Measurements from ENCODE around the gene CSN2.

Gene CSN2
- 0 reads per million in 2 donors for total RNA-seq

DNA sequence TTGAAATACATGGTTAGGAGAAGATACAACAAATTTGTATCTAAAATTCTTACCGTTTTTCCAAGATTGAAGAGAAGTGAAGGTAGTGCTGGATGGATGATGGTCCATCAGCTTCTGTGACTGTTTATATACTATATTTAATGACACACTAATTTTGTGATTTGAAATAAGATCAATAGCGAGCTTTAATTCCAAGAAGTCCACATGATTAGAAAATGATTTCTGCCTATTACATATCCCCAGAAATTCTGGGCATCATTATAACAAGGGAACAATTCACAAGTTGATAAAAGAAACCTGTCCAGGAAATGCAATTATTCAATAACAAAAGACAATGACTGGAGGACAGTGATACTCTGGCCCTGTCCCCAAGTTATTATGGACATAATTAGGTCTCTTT, at the start of gene CSN2:
TSS of gene CSN2 (minus strand) at position 101 of the 400 bp plus-strand sequence. CDS start 4,733 bp downstream, outside the sequence.
- no peak for DNase-seq

DNA sequence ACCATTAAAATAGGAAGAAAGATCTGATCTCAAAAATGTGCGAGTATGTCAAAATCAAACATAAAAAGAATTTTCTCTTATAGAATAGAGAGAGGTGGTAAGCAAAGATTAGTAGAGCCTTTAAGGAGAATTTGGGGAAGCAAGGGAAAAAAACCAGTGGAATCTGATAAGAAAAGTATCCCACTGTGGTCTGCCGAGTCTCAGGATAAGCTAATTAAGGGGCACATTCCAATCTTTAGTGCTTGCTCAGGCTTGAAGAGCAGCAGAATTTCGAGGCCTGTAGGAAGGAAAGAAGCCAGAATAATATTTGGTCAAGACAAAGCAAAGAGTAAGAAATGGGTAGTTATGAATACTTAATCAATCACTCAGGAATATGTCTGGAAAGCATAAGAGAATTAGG, 43.2 kb upstream of the CSN2 start:
- no peak for DNase-seq

DNA sequence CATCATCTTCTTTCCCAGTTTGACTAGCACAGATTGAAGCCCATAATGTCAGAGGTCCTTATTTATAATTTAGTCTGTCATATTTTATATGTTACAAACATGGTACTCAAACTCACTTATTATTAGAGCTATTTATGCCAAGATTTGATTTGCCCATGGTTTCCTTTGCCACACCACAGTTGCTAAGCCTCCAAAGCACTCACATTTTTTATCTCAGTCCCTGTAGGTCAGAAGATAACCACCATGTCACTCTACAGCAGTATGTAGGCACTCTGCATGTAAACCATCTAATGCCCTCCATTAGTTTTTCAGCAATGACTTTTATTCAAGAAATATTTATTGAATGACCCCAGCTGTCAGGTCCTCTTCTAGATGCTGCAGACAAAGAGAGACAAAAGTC, 37.0 kb upstream of the CSN2 start:
- DNase-seq = no peak

- no peak for DNase-seq
Measured at GRCh38 chr4:70000711-70001110, 35.2 kb upstream of the CSN2 start.

DNA sequence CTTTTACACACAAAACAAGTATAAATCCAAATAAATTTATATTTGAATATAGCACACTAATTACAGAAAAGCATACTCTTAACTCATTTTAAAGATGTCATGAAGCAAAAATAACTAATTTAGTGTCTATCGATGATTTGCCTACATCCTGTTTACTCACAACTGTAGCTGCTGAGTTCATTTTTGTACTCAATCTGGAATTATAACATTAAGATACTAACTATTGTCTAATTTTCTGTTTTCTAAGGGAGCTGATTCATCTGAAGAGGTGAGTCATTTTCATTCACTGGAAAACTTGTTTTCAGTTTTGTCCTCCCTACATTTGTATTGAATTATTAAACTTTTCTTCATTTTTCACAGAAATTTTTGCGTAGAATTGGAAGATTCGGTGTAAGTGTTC, 33.9 kb upstream of the CSN2 start:
- DNase-seq = no peak

GRCh38 chr4:69995526-69996016, 30.0 kb upstream of the CSN2 start, which contains the start of gene STATH:
Gene STATH, plus strand, starts transcription at chr4:69995966. Its CDS starts 2,472 bp downstream, at chr4:69998438.
- DNase-seq = no peak

- DNase-seq = no peak
Measured at GRCh38 chr4:69994782-69995181, 29.3 kb upstream of the CSN2 start.

DNA sequence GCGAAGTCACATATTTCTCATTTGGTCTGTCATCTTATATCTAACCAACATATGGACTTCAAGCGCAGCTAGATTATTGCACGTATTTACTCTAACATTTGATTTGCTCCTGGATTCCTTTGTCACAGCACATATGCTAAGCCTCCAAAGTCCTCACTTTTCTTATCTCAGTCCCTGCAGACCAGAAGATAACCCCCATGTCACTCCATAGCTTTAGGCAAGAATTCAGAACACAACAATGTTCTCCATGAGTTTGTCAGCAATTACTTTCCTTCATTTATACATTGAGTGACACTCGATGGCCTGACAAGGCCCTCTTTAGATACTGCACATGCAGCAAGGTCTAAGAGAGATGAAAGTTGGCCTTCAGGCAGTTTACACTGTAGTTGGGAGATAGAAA, 25.5 kb upstream of the CSN2 start:
- no peak for DNase-seq

DNA sequence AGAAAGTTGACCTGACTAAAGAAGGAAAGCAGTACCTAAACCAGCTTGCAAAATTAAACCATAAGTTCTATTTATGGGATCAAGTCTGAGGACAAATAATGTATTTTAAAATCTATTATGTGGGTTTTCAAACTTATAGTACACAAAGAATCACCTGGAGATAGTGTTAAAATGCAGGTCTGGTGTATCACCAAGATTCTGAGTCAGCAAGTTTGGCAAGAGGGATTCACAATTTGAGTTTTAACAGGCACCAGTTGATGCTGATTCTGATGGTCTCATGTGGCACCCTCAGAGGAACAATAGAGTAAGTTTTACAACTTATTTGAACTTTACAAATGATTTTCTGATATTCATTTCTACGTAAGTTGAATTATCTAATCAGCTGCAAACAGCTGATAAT, 21.1 kb upstream of the CSN2 start:
- DNase-seq = no peak

DNA sequence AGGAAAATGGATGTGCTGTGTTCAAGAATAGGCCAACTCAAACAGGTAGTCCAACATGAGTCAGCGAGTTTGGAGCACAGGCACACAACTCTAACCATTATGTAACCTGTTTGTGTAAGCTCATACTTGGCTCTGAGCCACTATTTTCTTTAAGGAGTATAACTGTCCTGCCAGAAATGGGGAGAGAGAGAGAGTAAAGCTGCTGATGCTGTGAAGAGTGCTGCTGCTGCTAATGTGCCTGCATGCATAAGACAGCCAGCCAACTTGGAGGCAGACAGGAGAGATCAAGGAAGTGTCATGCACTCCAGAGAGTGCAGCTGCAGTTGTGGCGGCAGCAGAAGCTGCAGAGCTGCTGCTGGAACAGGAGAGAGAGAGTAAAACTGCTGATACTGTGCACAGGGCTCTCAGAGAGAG, 18.5 kb upstream of the CSN2 start:
- no peak for DNase-seq

DNA sequence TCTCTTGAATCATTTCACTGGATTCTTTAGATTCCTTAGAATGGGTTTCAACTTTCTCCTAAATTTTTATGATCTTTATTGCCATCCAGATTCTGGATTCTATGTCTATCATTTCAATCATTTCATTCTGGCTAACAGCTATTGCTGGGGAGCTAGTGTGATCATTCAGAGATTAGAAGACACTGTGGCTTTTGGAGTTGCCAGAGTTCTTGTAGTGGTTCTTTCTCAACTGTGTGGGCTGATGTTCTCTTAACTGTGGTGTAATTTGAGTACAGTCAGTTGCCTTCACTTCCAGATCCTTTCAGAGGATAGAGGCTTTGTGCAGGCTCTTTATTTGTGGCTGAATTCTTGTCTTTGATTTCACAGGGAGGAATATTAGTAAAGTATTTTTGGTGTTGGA, 12.1 kb upstream of the CSN2 start:
- no peak for DNase-seq

GRCh38 chr4:69974631-69975030, 9.1 kb upstream of the CSN2 start:
- DNase-seq = no peak

- no peak for DNase-seq
Measured at GRCh38 chr4:69970071-69970470, 4.5 kb upstream of the CSN2 start.

DNA sequence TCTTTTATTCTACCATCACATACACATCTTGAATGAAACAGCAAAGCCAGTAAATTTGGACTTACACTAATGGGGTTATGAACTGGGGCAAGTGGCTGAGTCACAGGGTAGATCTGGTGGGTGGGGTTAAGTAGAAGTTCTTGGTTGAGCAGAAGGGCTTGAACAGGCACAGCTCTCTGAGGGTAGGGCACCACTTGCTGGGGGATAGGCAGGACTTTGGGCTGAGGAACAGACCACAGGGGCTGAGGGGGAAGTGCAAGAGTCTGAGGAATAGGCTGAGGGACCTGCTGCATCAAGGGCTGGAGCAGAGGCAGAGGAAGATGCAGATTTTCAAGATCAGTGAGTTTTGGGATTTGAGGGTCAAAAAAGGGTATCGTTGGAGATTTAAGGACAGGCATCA, 8.3 kb downstream of the CSN2 start:
- DNase-seq = no peak

DNA sequence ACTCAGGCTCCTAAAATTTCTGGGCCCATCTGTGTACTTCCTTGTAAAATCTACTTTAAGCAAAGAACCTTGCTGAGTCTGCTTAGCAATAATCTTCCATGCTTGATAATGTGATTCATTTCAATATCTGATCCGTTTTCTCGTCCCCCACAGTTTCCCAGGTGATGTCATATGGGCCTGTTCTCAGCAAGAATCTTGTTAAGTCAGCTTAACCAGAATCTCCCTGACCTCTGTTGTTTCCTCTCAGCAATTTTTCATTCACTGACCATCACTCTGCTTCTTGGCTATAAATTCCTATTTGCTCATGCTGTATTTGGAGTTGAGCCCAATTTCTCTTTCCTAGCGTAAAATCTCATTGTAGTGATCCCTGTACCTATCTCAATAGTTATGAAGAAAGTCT, 13.9 kb downstream of the CSN2 start:
- no peak for DNase-seq

- no peak for DNase-seq
Measured at GRCh38 chr4:69936566-69936965, 29.0 kb downstream of the CSN2 start.

DNA sequence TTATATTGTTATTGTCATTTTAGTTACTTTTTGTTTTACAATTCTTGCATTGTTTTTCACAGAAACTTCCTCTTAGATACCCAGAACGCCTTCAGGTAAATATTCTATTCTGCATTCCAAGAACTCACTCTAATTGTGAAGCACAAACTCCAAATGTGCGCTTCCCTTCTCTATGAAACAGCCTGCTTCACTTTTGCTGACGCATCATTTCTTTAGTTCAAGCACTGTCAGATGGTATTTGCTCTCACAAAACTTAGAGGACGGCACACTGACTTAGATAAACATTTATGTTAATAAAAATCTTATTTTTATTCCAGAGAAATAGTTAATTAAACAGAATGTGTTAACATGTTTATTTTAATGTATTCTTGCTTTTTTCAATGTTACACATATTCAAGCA, 31.4 kb downstream of the CSN2 start:
- DNase-seq = no peak

GRCh38 chr4:69930768-69931167, 34.8 kb downstream of the CSN2 start, which contains the start of gene CSN1S1:
Gene CSN1S1, plus strand, starts transcription at chr4:69931068. Its CDS starts 1,488 bp downstream, at chr4:69932556.
- no peak for DNase-seq

- peak; percentile 3 for DNase-seq
Measured at GRCh38 chr4:69923782-69924410, 41.6 kb downstream of the CSN2 start.

DNA sequence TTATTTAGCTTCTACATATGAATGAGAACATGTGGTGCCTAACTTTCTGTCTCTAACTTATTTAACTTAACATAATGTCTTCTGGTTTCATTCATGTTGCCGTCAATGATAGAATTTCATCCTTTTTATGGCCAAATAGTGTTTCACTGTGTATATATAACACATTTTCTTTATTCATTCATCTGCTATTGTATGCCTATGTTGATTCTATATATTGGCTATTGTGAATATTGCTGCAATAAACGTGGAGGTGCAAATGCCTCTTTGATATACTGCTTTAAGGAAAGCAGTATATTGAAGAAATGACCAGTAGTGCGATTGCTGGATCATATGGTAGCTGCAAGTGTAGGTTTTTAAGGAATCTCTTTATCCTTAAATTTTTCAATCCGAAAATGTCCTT, 44.7 kb downstream of the CSN2 start:
- DNase-seq = no peak

GRCh38 chr4:69910016-69910782, 55.3 kb downstream of the CSN2 start:
- no peak for DNase-seq

GRCh38 chr4:69909195-69909594, 56.3 kb downstream of the CSN2 start:
- DNase-seq = no peak

- DNase-seq = no peak
Measured at GRCh38 chr4:69907151-69907550, 58.4 kb downstream of the CSN2 start.
